ENCODE data around the gene MSL3B.

MSL3B gene

DNA sequence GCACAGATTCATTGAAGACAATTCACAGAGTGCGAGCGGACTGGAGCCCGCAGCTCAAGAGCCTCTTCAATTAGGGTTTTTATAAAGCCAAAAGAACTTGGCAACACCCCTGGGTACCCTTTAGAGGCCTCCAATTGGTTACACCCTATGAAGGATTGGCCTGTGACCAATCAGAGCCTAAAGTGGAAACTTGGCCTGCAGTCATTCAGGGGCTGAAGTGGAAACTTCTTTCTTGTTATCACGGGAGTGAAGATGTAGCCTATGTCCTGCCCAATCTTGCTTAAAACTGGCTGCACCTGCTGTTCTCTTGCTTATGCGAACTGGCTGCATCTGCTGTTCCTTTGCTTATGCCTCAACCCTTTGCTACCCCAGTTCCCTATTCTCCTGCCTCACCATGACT lies 12.0 kb downstream of the MSL3B start:
- Histone ChIP-seq H3K27ac (ENCODE audit: low read length) (no peak overlapping the region), H3K27me3 (ENCODE audit: low read depth, low read length) (no peaks in the 10 kb centered on the region), H2AFZ (ENCODE audit: low read depth, low read length) (no peak overlapping the region), H3K4me2 (ENCODE audit: low read length) (no peak overlapping the region), H3K4me1 (ENCODE audit: low read length) (peaks cover 16% of the 10 kb centered on the region), H3K9ac (ENCODE audit: low read length) (no peak overlapping the region), H3K4me3 (ENCODE audit: low read length) (no peak overlapping the region), H3K9me3 (ENCODE audit: insufficient read depth, low read length) (no peaks in the 10 kb centered on the region), H3K36me3 (replicated peaks; ENCODE audit: low read depth, low read length) (peaks cover 20% of the 10 kb centered on the region), H4K20me1 (ENCODE audit: insufficient read depth, low read length) (peaks cover 13% of the 10 kb centered on the region), H3K79me2 (ENCODE audit: low read length) (peaks cover 32% of the 10 kb centered on the region)
- TF ChIP-seq EZH2phosphoT487 (IDR thresholded peaks at IDR 0.05; ENCODE audit: low read depth) = no peak
- TF ChIP-seq, protein P1, sequence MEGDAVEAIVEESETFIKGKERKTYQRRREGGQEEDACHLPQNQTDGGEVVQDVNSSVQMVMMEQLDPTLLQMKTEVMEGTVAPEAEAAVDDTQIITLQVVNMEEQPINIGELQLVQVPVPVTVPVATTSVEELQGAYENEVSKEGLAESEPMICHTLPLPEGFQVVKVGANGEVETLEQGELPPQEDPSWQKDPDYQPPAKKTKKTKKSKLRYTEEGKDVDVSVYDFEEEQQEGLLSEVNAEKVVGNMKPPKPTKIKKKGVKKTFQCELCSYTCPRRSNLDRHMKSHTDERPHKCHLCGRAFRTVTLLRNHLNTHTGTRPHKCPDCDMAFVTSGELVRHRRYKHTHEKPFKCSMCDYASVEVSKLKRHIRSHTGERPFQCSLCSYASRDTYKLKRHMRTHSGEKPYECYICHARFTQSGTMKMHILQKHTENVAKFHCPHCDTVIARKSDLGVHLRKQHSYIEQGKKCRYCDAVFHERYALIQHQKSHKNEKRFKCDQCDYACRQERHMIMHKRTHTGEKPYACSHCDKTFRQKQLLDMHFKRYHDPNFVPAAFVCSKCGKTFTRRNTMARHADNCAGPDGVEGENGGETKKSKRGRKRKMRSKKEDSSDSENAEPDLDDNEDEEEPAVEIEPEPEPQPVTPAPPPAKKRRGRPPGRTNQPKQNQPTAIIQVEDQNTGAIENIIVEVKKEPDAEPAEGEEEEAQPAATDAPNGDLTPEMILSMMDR (IDR thresholded peaks at IDR 0.05; ENCODE audit: low read depth, low read length) = no peak

- peaks cover 40% of the 10 kb centered on the region for H3K79me2 ChIP-seq (ENCODE audit: low read length)
- peak overlapping the region; percentile 80 for H3K4me2 ChIP-seq (ENCODE audit: low read length)
- peak overlapping the region; percentile 93 for H3K4me3 ChIP-seq (ENCODE audit: low read length)
- no peaks in the 10 kb centered on the region for H3K27me3 ChIP-seq (ENCODE audit: low read depth, low read length)
- no peak overlapping the region for H2AFZ ChIP-seq (ENCODE audit: low read depth, low read length)
- peaks cover 28% of the 10 kb centered on the region for H3K36me3 ChIP-seq (replicated peaks; ENCODE audit: low read depth, low read length)
- H3K9ac ChIP-seq (ENCODE audit: low read length) = no peak overlapping the region
- TF ChIP-seq EZH2phosphoT487 (IDR thresholded peaks at IDR 0.05; ENCODE audit: low read depth) = no peak
- TF ChIP-seq, protein P1 (IDR thresholded peaks at IDR 0.05; ENCODE audit: low read depth, low read length) = no peak
- peaks cover 19% of the 10 kb centered on the region for H4K20me1 ChIP-seq (ENCODE audit: insufficient read depth, low read length)
- H3K4me1 ChIP-seq (ENCODE audit: low read length) = peaks cover 16% of the 10 kb centered on the region
- no peaks in the 10 kb centered on the region for H3K9me3 ChIP-seq (ENCODE audit: insufficient read depth, low read length)
- H3K27ac ChIP-seq (ENCODE audit: low read length) = no peak overlapping the region
Observed at GRCh38 chr2:233855345-233855744, 12.8 kb downstream of the MSL3B start.

- H3K27ac ChIP-seq (ENCODE audit: low read length) = peak within 1 kb of the TSS; percentile 70
- H3K27me3 ChIP-seq (ENCODE audit: low read depth, low read length) = no peaks in the 10 kb centered on the region
- H2AFZ ChIP-seq (ENCODE audit: low read depth, low read length) = peak within 1 kb of the TSS; percentile 7
- H3K9ac ChIP-seq (ENCODE audit: low read length) = peak within 1 kb of the TSS; percentile 94
- peak within 1 kb of the TSS; percentile 97 for H3K4me2 ChIP-seq (ENCODE audit: low read length)
- peak within 1 kb of the TSS; percentile 93 for H3K4me3 ChIP-seq (ENCODE audit: low read length)
- peaks cover 29% of the 10 kb centered on the region for H4K20me1 ChIP-seq (ENCODE audit: insufficient read depth, low read length)
- H3K79me2 ChIP-seq (ENCODE audit: low read length) = peaks cover 49% of the 10 kb centered on the region
- no peaks in the 10 kb centered on the region for H3K9me3 ChIP-seq (ENCODE audit: insufficient read depth, low read length)
- H3K4me1 ChIP-seq (ENCODE audit: low read length) = peaks cover 16% of the 10 kb centered on the region
- H3K36me3 ChIP-seq (replicated peaks; ENCODE audit: low read depth, low read length) = peaks cover 36% of the 10 kb centered on the region
- TF ChIP-seq EZH2phosphoT487 (IDR thresholded peaks at IDR 0.05; ENCODE audit: low read depth) = no peak
- TF ChIP-seq, protein P1 (IDR thresholded peaks at IDR 0.05; ENCODE audit: low read depth, low read length) = no peak
Observed at GRCh38 chr2:233854241-233854981, 13.8 kb downstream of the MSL3B start, which contains the start of gene HJURP. Gene HJURP, minus strand, starts transcription at chr2:233854535. Its CDS starts 35 bp downstream, at chr2:233854500.

- Histone ChIP-seq H3K79me2 (ENCODE audit: low read length) (peaks cover 55% of the 10 kb centered on the region), H3K9me3 (ENCODE audit: insufficient read depth, low read length) (no peaks in the 10 kb centered on the region), H3K27ac (ENCODE audit: low read length) (peak overlapping the region; percentile 70), H3K4me3 (ENCODE audit: low read length) (peak overlapping the region; percentile 93), H3K4me2 (ENCODE audit: low read length) (peak overlapping the region; percentile 97), H4K20me1 (ENCODE audit: insufficient read depth, low read length) (peaks cover 29% of the 10 kb centered on the region), H3K36me3 (replicated peaks; ENCODE audit: low read depth, low read length) (peaks cover 42% of the 10 kb centered on the region), H3K4me1 (ENCODE audit: low read length) (peaks cover 16% of the 10 kb centered on the region), H2AFZ (ENCODE audit: low read depth, low read length) (no peak overlapping the region; the same call in 1 of the 2 replicates), H3K27me3 (ENCODE audit: low read depth, low read length) (no peaks in the 10 kb centered on the region), H3K9ac (ENCODE audit: low read length) (peak overlapping the region; percentile 94)
- no peak for TF ChIP-seq EZH2phosphoT487 (IDR thresholded peaks at IDR 0.05; ENCODE audit: low read depth)
- TF ChIP-seq, protein P1 (IDR thresholded peaks at IDR 0.05; ENCODE audit: low read depth, low read length) = no peak
Observed at GRCh38 chr2:233853883-233854240, 14.3 kb downstream of the MSL3B start.
